Gastrocnemius medialis (tissue), 4 donors: ENCODE measurements around the gene BTG3. TPM values are rescaled to one million over a fixed set of nuclear protein-coding genes. Genes with fewer than 3 reads are reported as not detected.

Source experiments
- ATAC-seq, 2 donors: fragments of 150-250 bp; one replicate each; pipeline ENCODE4 v1.9.1; 2016
- DNase-seq, 2 donors: peaks; one replicate each; pipeline ENCODE4 v3.0.0-alpha.2; 2019
- H3K27ac ChIP-seq, 4 donors: fragments of 200-600 bp; sonication (generic); 1 replicate in 1 of 4; 2 replicates in 3 of 4; pipeline ENCODE4 v1.5.1; 2016 to 2018; ENCODE audit warnings: mild to moderate bottlenecking in 2 of 4, moderate library complexity in 1 of 4
- H3K27me3 ChIP-seq, 3 donors: fragments of 200-600 bp; sonication (generic) in 2 of 3; 1 replicate in 1 of 3; 2 replicates in 2 of 3; pipeline versions ENCODE4 v1.5.1 to v1.6.0; 2016 to 2019; ENCODE audit warnings: mild to moderate bottlenecking in 1 of 3, moderate library complexity in 1 of 3
- H3K36me3 ChIP-seq, 2 donors: fragments of 200-600 bp; sonication (generic) in 1 of 2; one replicate each; pipeline ENCODE4 v1.5.1; 2017 to 2018
- H3K4me1 ChIP-seq, 2 donors: fragments of 200-600 bp; sonication (generic) in 1 of 2; one replicate each; pipeline ENCODE4 v1.5.1; 2016 to 2017; ENCODE audit warnings: mild to moderate bottlenecking in 2 of 2
- H3K4me3 ChIP-seq, 4 donors: fragments of 200-600 bp; sonication (generic) in 3 of 4; 1 replicate in 1 of 4; 2 replicates in 3 of 4; pipeline ENCODE4 v1.5.1; 2016 to 2019; ENCODE audit warnings: mild to moderate bottlenecking in 2 of 4
- H3K9me3 ChIP-seq, 3 donors: fragments of 200-600 bp; sonication (generic) in 2 of 3; 1 replicate in 1 of 3; 2 replicates in 2 of 3; pipeline ENCODE4 v1.5.1; 2016 to 2019
- CTCF ChIP-seq, 5 experiments: fragments of 450-650 bp in 3 of 5; fragments of 200-600 bp in 2 of 5; sonication (generic) in 2 of 5; IDR thresholded peaks in 4 of 5; conservative IDR thresholded peaks in 1 of 5; 1 replicate in 4 of 5; 2 replicates in 1 of 5; pipeline ENCODE4 v1.5.1; 2016 to 2019; ENCODE audit warnings: antibody characterized with exemption in 5 of 5, mild to moderate bottlenecking in 3 of 5, moderate library complexity in 3 of 5
- POLR2A ChIP-seq, 2 donors: fragments of 450-650 bp; IDR thresholded peaks; one replicate each; pipeline ENCODE4 v1.6.1; 2017; ENCODE audit warnings: antibody characterized with exemption in 2 of 2, mild to moderate bottlenecking in 2 of 2, moderate library complexity in 2 of 2
- in situ Hi-C, 4 donors: fragments of 200-750 bp; cut with MboI; loops; one replicate each; pipeline versions ENCODE4 v1.15.0 to v1.8.0; 2017; ENCODE audit warnings: low sequenced_read_pairs in 4 of 4
- intact Hi-C: fragments of 100-400 bp; cut with DNase I; formaldehyde crosslinking; loops from one replicate; pipeline ENCODE4 v1.15.1; 2023; ENCODE audit warnings: low total_unique reads
- total RNA-seq, 4 donors: library from RNA; depleted of rRNA; stranded (reverse); fragments of >200 nt; gene quantifications; one replicate each; pipeline versions ENCODE4 v1.1.0 to v1.2.3, GENCODE V29; 2016

Gene BTG3
- total RNA-seq, 4 donors from 2014 or later, result 1.8 to 4.0 (median 3.1) TPM

GRCh38 chr21:17651526-17651925 is 38.8 kb upstream of the BTG3 start:
- DNase-seq, result no peak
- no peaks in the 10 kb centered on the region for H3K4me1 ChIP-seq
- intact Hi-C loops, result no loop called here
- no peaks in the 10 kb centered on the region for H3K27me3 ChIP-seq
- H3K36me3 ChIP-seq, result no peaks in the 10 kb centered on the region
- in situ Hi-C loops, result no loop called here
- no peak overlapping the region for H3K27ac ChIP-seq
- H3K4me3 ChIP-seq, result no peak overlapping the region
- no peak for TF ChIP-seq POLR2A (IDR thresholded peaks at IDR 0.05)
- no peak for ATAC-seq
- no peaks in the 10 kb centered on the region for H3K9me3 ChIP-seq

GRCh38 chr21:17650292-17650691 is 37.6 kb upstream of the BTG3 start:
- ATAC-seq, result no peak
- Histone ChIP-seq H3K9me3 (no peaks in the 10 kb centered on the region), H3K27me3 (no peaks in the 10 kb centered on the region), H3K36me3 (no peaks in the 10 kb centered on the region), H3K27ac (no peak overlapping the region), H3K4me3 (no peak overlapping the region), H3K4me1 (no peaks in the 10 kb centered on the region)
- in situ Hi-C loops (no loop called here), intact Hi-C loops (no loop called here)
- TF ChIP-seq CTCF (IDR thresholded peaks at IDR 0.05 in 4 of 5, conservative IDR thresholded peaks at IDR 0.05 in 1 of 5) (no peak), POLR2A (IDR thresholded peaks at IDR 0.05) (no peak)
- no peak for DNase-seq

- DNase-seq (no peak), ATAC-seq (no peak)
- no peaks in the 10 kb centered on the region for H3K27me3 ChIP-seq
- no peak overlapping the region for H3K27ac ChIP-seq
- intact Hi-C loops (no loop called here), in situ Hi-C loops (no loop called here)
- no peaks in the 10 kb centered on the region for H3K4me1 ChIP-seq
- H3K36me3 ChIP-seq, result no peaks in the 10 kb centered on the region
- H3K9me3 ChIP-seq, result no peaks in the 10 kb centered on the region
- no peak overlapping the region for H3K4me3 ChIP-seq
- TF ChIP-seq CTCF (IDR thresholded peaks at IDR 0.05 in 4 of 5, conservative IDR thresholded peaks at IDR 0.05 in 1 of 5), result no peak
- TF ChIP-seq POLR2A (IDR thresholded peaks at IDR 0.05), result no peak
Observed at GRCh38 chr21:17646790-17647189, 34.1 kb upstream of the BTG3 start.

GRCh38 chr21:17644186-17644585 is 31.5 kb upstream of the BTG3 start:
- Histone ChIP-seq H3K4me3 (no peak overlapping the region), H3K27ac (no peak overlapping the region), H3K36me3 (no peaks in the 10 kb centered on the region), H3K9me3 (no peaks in the 10 kb centered on the region), H3K4me1 (no peaks in the 10 kb centered on the region), H3K27me3 (no peaks in the 10 kb centered on the region)
- intact Hi-C loops, result no loop called here
- ATAC-seq (no peak), DNase-seq (no peak)
- in situ Hi-C loops, result no loop called here
- TF ChIP-seq POLR2A (IDR thresholded peaks at IDR 0.05), result no peak
- TF ChIP-seq CTCF (IDR thresholded peaks at IDR 0.05 in 4 of 5, conservative IDR thresholded peaks at IDR 0.05 in 1 of 5), result no peak

GRCh38 chr21:17640821-17641220 is 28.1 kb upstream of the BTG3 start:
- TF ChIP-seq CTCF (IDR thresholded peaks at IDR 0.05 in 4 of 5, conservative IDR thresholded peaks at IDR 0.05 in 1 of 5), result no peak
- TF ChIP-seq POLR2A (IDR thresholded peaks at IDR 0.05), result no peak
- Histone ChIP-seq H3K4me1 (no peaks in the 10 kb centered on the region), H3K9me3 (no peaks in the 10 kb centered on the region), H3K27ac (no peak overlapping the region), H3K36me3 (no peaks in the 10 kb centered on the region), H3K27me3 (no peaks in the 10 kb centered on the region), H3K4me3 (no peak overlapping the region)
- ATAC-seq (no peak), DNase-seq (no peak)
- intact Hi-C loops, result no loop called here
- in situ Hi-C loops, result no loop called here
